WERI-Rb-1 (cell line): ENCODE results near the gene KRT6C.
"Not testable (repeated sequence)": the region's sequence is repeated elsewhere in the genome, so short reads cannot be mapped to it uniquely, and the experiment has no call there.

Experiments
- DNase-seq: peaks from one replicate; pipeline ENCODE4 v3.0.0-alpha.2; 2020
- H3K27ac ChIP-seq: fragments of 250-450 bp; sonication (Bioruptor Pico); 2 replicates; pipeline ENCODE4 v1.5.1; 2020; ENCODE audit warnings: mild to moderate bottlenecking, moderate library complexity
- H3K27me3 ChIP-seq: fragments of 250-450 bp; sonication (Bioruptor Pico); 2 replicates; pipeline ENCODE4 v1.5.1; 2021; ENCODE audit warnings: mild to moderate bottlenecking, low read depth, moderate library complexity; ENCODE audit not compliant: insufficient read depth, severe bottlenecking
- H3K36me3 ChIP-seq: fragments of 250-450 bp; sonication (Bioruptor Pico); 2 replicates; pipeline ENCODE4 v1.5.1; 2020; ENCODE audit warnings: mild to moderate bottlenecking, moderate library complexity
- H3K4me3 ChIP-seq: 2 replicates; pipeline ENCODE4 v1.5.1; 2011; ENCODE audit warnings: low read depth, mild to moderate bottlenecking, control low read depth, low read length
- H3K9me3 ChIP-seq: fragments of 250-450 bp; sonication (Bioruptor Pico); 2 replicates; pipeline ENCODE4 v1.5.1; 2021; ENCODE audit warnings: mild to moderate bottlenecking, moderate library complexity; ENCODE audit not compliant: severe bottlenecking
- CTCF ChIP-seq: IDR thresholded peaks from 2 replicates; pipeline ENCODE4 v1.5.1; 2011; ENCODE audit warnings: low read depth, mild to moderate bottlenecking, control low read depth, inconsistent platforms, low read length

KRT6C gene

GRCh38 chr12:52502877-52503276 is 29.3 kb upstream of the KRT6C start:
- no peak for DNase-seq
- no peak overlapping the region for H3K27ac ChIP-seq
- H3K36me3 ChIP-seq: no peaks in the 10 kb centered on the region
- H3K27me3 ChIP-seq: peaks cover 59% of the 10 kb centered on the region
- H3K4me3 ChIP-seq: no peak overlapping the region
- no peak for TF ChIP-seq CTCF
- peaks cover 6% of the 10 kb centered on the region for H3K9me3 ChIP-seq

- no peak for TF ChIP-seq CTCF
- peaks cover 63% of the 10 kb centered on the region for H3K27me3 ChIP-seq
- no peak overlapping the region for H3K27ac ChIP-seq
- H3K4me3 ChIP-seq: no peak overlapping the region
- H3K9me3 ChIP-seq: peaks cover 6% of the 10 kb centered on the region
- no peaks in the 10 kb centered on the region for H3K36me3 ChIP-seq
- DNase-seq: no peak
Measured at GRCh38 chr12:52501490-52501889, 27.9 kb upstream of the KRT6C start.

- not testable (repeated sequence) for H3K4me3 ChIP-seq, H3K9me3 ChIP-seq, H3K36me3 ChIP-seq, H3K27ac ChIP-seq, DNase-seq
- H3K27me3 ChIP-seq: peaks cover 65% of the 10 kb centered on the region
Measured at GRCh38 chr12:52500574-52500973, 27.0 kb upstream of the KRT6C start.

GRCh38 chr12:52499806-52500560 is 26.4 kb upstream of the KRT6C start:
- peaks cover 6% of the 10 kb centered on the region for H3K9me3 ChIP-seq
- no peak for DNase-seq
- H3K27ac ChIP-seq: no peak overlapping the region
- no peak overlapping the region for H3K4me3 ChIP-seq
- no peak for TF ChIP-seq CTCF
- peaks cover 67% of the 10 kb centered on the region for H3K27me3 ChIP-seq
- H3K36me3 ChIP-seq: no peaks in the 10 kb centered on the region

GRCh38 chr12:52498946-52499345 is 25.3 kb upstream of the KRT6C start:
- no peak for TF ChIP-seq CTCF
- Histone ChIP-seq H3K27ac (no peak overlapping the region), H3K9me3 (peaks cover 6% of the 10 kb centered on the region), H3K36me3 (no peaks in the 10 kb centered on the region), H3K4me3 (no peak overlapping the region), H3K27me3 (peaks cover 74% of the 10 kb centered on the region)
- DNase-seq: no peak

- Histone ChIP-seq H3K9me3 (peaks cover 6% of the 10 kb centered on the region), H3K4me3 (no peak overlapping the region), H3K27ac (no peak overlapping the region), H3K36me3 (no peaks in the 10 kb centered on the region), H3K27me3 (peaks cover 78% of the 10 kb centered on the region)
- DNase-seq: no peak
- TF ChIP-seq CTCF: no peak
Measured at GRCh38 chr12:52497975-52498374, 24.4 kb upstream of the KRT6C start.
